HG03135 (cell line): ENCODE results near the gene PPARGC1A.

Experiments used
- ATAC-seq: cut with Tn5 transposase; IDR thresholded peaks from one replicate; pipeline ENCODE4 v1.9.1; 2021; ENCODE audit warnings: mild to moderate bottlenecking, moderate library complexity; ENCODE audit not compliant: unreplicated experiment

Gene PPARGC1A

GRCh38 chr4:23911675-23912455 lies 22.0 kb upstream of the PPARGC1A start:
- ATAC-seq = no peak

GRCh38 chr4:23909671-23910070 lies 19.8 kb upstream of the PPARGC1A start:
- ATAC-seq = no peak

- no peak for ATAC-seq
These were observed 17.0 kb upstream of the PPARGC1A start for GRCh38 chr4:23906839-23907238.

GRCh38 chr4:23904639-23905071 lies 14.8 kb upstream of the PPARGC1A start:
- ATAC-seq = no peak

GRCh38 chr4:23903859-23904438 lies 14.1 kb upstream of the PPARGC1A start:
- ATAC-seq = no peak

- ATAC-seq = no peak
These were observed 12.5 kb upstream of the PPARGC1A start for GRCh38 chr4:23902222-23902804.

- ATAC-seq = no peak
These were observed 10.8 kb upstream of the PPARGC1A start for GRCh38 chr4:23900636-23901035.

GRCh38 chr4:23899565-23899964 lies 9.7 kb upstream of the PPARGC1A start:
- ATAC-seq = no peak

GRCh38 chr4:23897564-23898109 lies 7.8 kb upstream of the PPARGC1A start:
- no peak for ATAC-seq

GRCh38 chr4:23894021-23894420 lies 4.2 kb upstream of the PPARGC1A start:
- no peak for ATAC-seq

GRCh38 chr4:23891064-23891421 lies 1.2 kb upstream of the PPARGC1A start:
- no peak for ATAC-seq

GRCh38 chr4:23890369-23891063 lies 669 bp upstream of the PPARGC1A start:
- ATAC-seq = no peak

- no peak for ATAC-seq
These were observed 456 bp downstream of the PPARGC1A start for GRCh38 chr4:23889391-23889790.

- ATAC-seq = no peak
These were observed 1.2 kb downstream of the PPARGC1A start for GRCh38 chr4:23888421-23889319.

- no peak for ATAC-seq
These were observed 1.9 kb downstream of the PPARGC1A start for GRCh38 chr4:23887989-23888388.

GRCh38 chr4:23887173-23887572 lies 2.7 kb downstream of the PPARGC1A start:
- no peak for ATAC-seq

- no peak for ATAC-seq
These were observed 3.8 kb downstream of the PPARGC1A start for GRCh38 chr4:23885943-23886590.

GRCh38 chr4:23884741-23885140 lies 5.1 kb downstream of the PPARGC1A start:
- ATAC-seq = no peak

GRCh38 chr4:23884261-23884660 lies 5.6 kb downstream of the PPARGC1A start:
- ATAC-seq = no peak

GRCh38 chr4:23882976-23883531 lies 6.8 kb downstream of the PPARGC1A start:
- no peak for ATAC-seq
